AG04450 (cell line): Measurements from ENCODE around the gene STX16. TPM values are rescaled to one million over a fixed set of nuclear protein-coding genes. Genes with fewer than 3 reads are reported as not detected.

Experiments
- CTCF ChIA-PET: fragments of 300-600, 350-600 bp; formaldehyde crosslinking; extraction: SDS; loops from one replicate; lab custom pipeline; 2022; ENCODE audit warnings: antibody characterized with exemption, inconsistent platforms; lab: Charles Lee
- POLR2A ChIA-PET: fragments of 350-600 bp; formaldehyde crosslinking; extraction: SDS; loops from one replicate; lab custom pipeline; 2021; ENCODE audit warnings: antibody characterized with exemption, inconsistent platforms; lab: Yijun Ruan, JAX
- DNase-seq: peaks from one replicate; pipeline ENCODE4 v3.0.0-alpha.2; 2011; ENCODE audit warnings: low read depth, low spot score
- H3K27ac ChIP-seq: one replicate; pipeline ENCODE4 v1.5.1; 2012; ENCODE audit warnings: low read depth, low read length, control low read depth
- H3K27me3 ChIP-seq: one replicate; pipeline ENCODE4 v1.6.0; 2012; ENCODE audit warnings: low read length; ENCODE audit not compliant: control insufficient read depth, insufficient read depth
- H3K4me3 ChIP-seq: 2 replicates; pipeline ENCODE4 v1.5.1; 2011; ENCODE audit warnings: mild to moderate bottlenecking, low read depth, low read length, control low read depth
- H3K9me3 ChIP-seq: 2 replicates; pipeline ENCODE4 v1.5.1; 2012; ENCODE audit warnings: low read length; ENCODE audit not compliant: control insufficient read depth, insufficient read depth
- polyA plus RNA-seq: library from polyadenylated mRNA; depleted of rRNA; stranded (reverse); fragments of >200 nt; gene quantifications from 2 replicates; pipeline ENCODE4 v1.2.3, GENCODE V29; 2011
- TF ChIP-seq, protein P1 (sequence below): IDR thresholded peaks from 2 replicates; pipeline ENCODE4 v1.5.1; 2011; ENCODE audit warnings: low read depth, low read length, control low read depth, inconsistent platforms

The STX16 gene
- polyA plus RNA-seq, 1 experiment = 51.9 TPM

DNA sequence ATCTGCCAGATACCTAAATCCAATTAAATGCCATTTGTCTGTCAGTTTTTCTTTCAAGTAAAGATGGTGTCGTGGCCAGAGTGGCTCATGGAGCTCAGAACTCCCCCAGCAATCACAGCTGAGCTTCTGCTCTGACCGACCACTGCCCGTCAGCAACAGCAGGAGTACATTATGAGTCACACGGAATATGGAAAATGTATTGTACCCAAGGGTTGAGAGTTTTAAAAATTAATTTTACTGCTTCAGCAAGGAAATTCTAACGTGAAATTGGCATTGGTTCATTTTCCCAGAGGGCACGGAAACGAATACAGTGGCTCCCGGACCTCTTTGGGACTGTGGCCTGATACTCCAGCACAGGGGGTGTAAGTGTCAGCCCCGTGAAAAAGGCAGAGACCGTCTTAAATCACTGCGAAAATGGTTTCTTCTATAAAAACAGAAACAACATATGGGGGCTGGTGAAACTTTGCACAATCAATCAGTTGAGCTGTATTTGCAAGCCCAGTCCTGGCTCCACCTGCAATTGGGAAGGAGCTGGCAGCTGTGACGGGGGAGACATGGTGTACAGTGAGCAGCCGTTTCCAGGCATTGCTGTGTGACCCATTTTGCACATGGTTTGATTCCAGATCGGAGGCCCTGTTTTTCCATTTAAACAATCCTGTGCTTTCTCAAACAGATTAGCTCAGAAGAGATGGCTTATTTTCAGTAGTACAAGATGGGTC, 54.3 kb downstream of the STX16 start:
- Histone ChIP-seq H3K27ac (no peak overlapping the region), H3K9me3 (peaks cover 6% of the 10 kb centered on the region; the same call in 1 of the 2 replicates), H3K4me3 (no peak overlapping the region), H3K27me3 (no peaks in the 10 kb centered on the region)
- TF ChIP-seq, protein P1, sequence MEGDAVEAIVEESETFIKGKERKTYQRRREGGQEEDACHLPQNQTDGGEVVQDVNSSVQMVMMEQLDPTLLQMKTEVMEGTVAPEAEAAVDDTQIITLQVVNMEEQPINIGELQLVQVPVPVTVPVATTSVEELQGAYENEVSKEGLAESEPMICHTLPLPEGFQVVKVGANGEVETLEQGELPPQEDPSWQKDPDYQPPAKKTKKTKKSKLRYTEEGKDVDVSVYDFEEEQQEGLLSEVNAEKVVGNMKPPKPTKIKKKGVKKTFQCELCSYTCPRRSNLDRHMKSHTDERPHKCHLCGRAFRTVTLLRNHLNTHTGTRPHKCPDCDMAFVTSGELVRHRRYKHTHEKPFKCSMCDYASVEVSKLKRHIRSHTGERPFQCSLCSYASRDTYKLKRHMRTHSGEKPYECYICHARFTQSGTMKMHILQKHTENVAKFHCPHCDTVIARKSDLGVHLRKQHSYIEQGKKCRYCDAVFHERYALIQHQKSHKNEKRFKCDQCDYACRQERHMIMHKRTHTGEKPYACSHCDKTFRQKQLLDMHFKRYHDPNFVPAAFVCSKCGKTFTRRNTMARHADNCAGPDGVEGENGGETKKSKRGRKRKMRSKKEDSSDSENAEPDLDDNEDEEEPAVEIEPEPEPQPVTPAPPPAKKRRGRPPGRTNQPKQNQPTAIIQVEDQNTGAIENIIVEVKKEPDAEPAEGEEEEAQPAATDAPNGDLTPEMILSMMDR = no peak
- DNase-seq = no peak
- CTCF ChIA-PET = no interaction called here
- POLR2A ChIA-PET = no interaction called here

GRCh38 chr20:58706150-58706892, 55.2 kb downstream of the STX16 start:
- Histone ChIP-seq H3K27me3 (no peaks in the 10 kb centered on the region), H3K9me3 (peaks cover 6% of the 10 kb centered on the region; the same call in 1 of the 2 replicates), H3K27ac (no peak overlapping the region), H3K4me3 (no peak overlapping the region)
- TF ChIP-seq, protein P1 = no peak
- CTCF ChIA-PET = no interaction called here
- POLR2A ChIA-PET = no interaction called here
- DNase-seq = no peak

DNA sequence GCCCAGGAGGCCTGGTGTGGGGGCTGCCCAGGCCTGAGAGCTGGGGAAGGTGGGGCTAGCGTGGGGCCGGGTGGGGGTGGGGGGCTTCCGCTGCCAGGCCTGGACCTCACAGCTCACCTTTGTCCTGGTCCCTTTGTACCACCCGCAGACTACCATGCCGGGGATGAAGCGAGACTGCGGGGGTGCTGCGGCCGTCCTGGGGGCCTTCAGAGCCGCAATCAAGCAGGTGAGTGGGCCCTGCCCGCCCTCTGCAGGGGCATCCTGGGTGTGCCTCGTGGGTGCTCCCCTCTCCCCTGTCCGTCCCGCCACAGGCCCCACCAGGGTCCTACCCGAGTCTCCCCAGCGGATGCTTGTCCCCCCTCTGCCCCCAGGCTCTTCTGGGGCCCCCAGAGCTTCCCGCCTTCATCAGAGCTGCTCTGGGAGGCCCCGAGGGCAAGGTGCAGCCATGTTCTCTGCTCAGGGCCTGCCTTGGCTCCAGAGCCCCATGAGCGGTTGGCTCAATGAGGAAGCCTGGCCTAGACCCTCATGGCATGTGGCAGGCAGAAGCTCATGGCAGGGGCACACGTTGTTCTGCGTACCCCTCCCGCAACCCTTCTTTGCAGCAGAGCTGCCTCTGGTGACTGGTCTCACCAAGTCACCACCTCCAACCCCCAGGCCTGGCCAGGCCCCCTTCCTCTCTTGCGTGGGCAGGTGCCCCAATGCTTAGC, 56.0 kb downstream of the STX16 start:
- no peak for DNase-seq
- no peak overlapping the region for H3K27ac ChIP-seq
- ChIA-PET CTCF (no interaction called here), POLR2A (no interaction called here)
- no peak overlapping the region for H3K4me3 ChIP-seq
- TF ChIP-seq, protein P1 = no peak
- peaks cover 6% of the 10 kb centered on the region; the same call in 1 of the 2 replicates for H3K9me3 ChIP-seq
- no peaks in the 10 kb centered on the region for H3K27me3 ChIP-seq

- TF ChIP-seq, protein P1 = no peak
- DNase-seq = no peak
- Histone ChIP-seq H3K27me3 (no peaks in the 10 kb centered on the region), H3K9me3 (peaks cover 6% of the 10 kb centered on the region; the same call in 1 of the 2 replicates), H3K4me3 (no peak overlapping the region), H3K27ac (no peak overlapping the region)
- ChIA-PET POLR2A (no interaction called here), CTCF (no interaction called here)
Measured at GRCh38 chr20:58707770-58708169, 56.7 kb downstream of the STX16 start.
